DMS79 treated with DMSO at 0.1 percent for 48 hours (cell line): ENCODE data around the gene GFRA4.

Experiments
- DNase-seq: peaks from one replicate; lab custom pipeline; 2025; lab: John Stamatoyannopoulos, UW

GFRA4 gene

GRCh38 chr20:3693376-3693775 is 30.2 kb upstream of the GFRA4 start:
- DNase-seq: no peak

GRCh38 chr20:3692706-3693294 is 29.6 kb upstream of the GFRA4 start:
- DNase-seq: no peak

- DNase-seq: no peak
Measured at GRCh38 chr20:3691897-3692296, 28.7 kb upstream of the GFRA4 start.

- DNase-seq: no peak
Measured at GRCh38 chr20:3691306-3691705, 28.1 kb upstream of the GFRA4 start.

GRCh38 chr20:3690413-3690812 is 27.2 kb upstream of the GFRA4 start:
- no peak for DNase-seq

- no peak for DNase-seq
Measured at GRCh38 chr20:3689978-3690377, 26.8 kb upstream of the GFRA4 start.

GRCh38 chr20:3687655-3688054 is 24.5 kb upstream of the GFRA4 start:
- no peak for DNase-seq

GRCh38 chr20:3686867-3687321 is 23.7 kb upstream of the GFRA4 start:
- peak; percentile 73 for DNase-seq

- DNase-seq: no peak
Measured at GRCh38 chr20:3686421-3686820, 23.2 kb upstream of the GFRA4 start.

GRCh38 chr20:3685341-3685740 is 22.1 kb upstream of the GFRA4 start:
- no peak for DNase-seq

GRCh38 chr20:3681931-3682781 is 19.0 kb upstream of the GFRA4 start, which contains the start of gene ADAM33:
Gene ADAM33 (minus strand): TSS chr20:3682010. CDS start chr20:3682004, 6 bp downstream.
- no peak for DNase-seq

- DNase-seq: no peak
Measured at GRCh38 chr20:3681352-3681930, 18.2 kb upstream of the GFRA4 start.

- DNase-seq: no peak
Measured at GRCh38 chr20:3680701-3681351, 17.6 kb upstream of the GFRA4 start.

- DNase-seq: no peak
Measured at GRCh38 chr20:3679749-3680700, 16.8 kb upstream of the GFRA4 start.

GRCh38 chr20:3678856-3679720 is 15.9 kb upstream of the GFRA4 start:
- no peak for DNase-seq

- DNase-seq: no peak
Measured at GRCh38 chr20:3678198-3678597, 15.0 kb upstream of the GFRA4 start.

- DNase-seq: no peak
Measured at GRCh38 chr20:3677733-3678132, 14.5 kb upstream of the GFRA4 start.

GRCh38 chr20:3674995-3675900 is 12.0 kb upstream of the GFRA4 start:
- no peak for DNase-seq

- no peak for DNase-seq
Measured at GRCh38 chr20:3674447-3674846, 11.2 kb upstream of the GFRA4 start.
